ENCODE data around the gene ARRDC2.

The ARRDC2 gene

DNA sequence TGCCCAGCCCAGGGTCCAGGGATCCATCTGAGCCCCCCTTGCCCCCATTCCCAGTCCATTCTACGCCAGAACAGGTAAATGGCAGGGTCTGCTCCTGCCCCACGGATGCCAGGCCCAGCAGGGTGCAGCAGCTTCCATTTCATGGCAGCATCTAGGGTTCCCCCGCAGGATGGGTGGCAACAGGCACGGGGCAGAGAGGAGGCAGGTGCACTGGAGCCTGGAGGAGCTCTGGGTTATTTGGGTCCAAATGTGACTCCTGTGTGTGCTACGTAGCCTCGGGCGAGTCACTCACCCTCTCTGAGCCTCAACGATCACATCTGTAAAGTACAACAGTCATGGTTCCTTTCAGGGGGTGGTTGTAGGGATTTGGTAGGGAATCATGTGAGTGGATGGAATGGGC lies 51.3 kb downstream of the ARRDC2 start:
- no peak for DNase-seq

GRCh38 chr19:18059902-18060301 lies 51.9 kb downstream of the ARRDC2 start:
- DNase-seq, result no peak

DNA sequence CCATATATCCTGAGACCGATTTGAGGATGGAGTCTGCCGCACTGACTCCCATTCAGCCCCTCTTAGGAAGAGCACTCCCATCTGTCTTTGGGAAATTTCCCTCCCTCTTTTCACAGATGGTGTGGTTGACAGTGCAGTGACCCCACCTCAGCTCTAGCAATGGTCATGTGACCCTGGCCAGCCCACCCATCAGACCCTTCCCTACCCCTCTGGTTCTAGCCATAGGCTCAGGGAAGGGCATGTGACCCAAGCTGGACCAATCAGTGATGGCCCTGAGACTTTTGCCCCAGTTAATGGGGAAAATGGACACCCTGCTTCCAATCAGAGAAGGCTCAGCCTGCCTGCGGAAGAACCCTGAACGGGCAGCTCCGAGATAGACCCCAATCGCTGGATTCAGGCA lies 52.5 kb downstream of the ARRDC2 start:
- no peak for DNase-seq

DNA sequence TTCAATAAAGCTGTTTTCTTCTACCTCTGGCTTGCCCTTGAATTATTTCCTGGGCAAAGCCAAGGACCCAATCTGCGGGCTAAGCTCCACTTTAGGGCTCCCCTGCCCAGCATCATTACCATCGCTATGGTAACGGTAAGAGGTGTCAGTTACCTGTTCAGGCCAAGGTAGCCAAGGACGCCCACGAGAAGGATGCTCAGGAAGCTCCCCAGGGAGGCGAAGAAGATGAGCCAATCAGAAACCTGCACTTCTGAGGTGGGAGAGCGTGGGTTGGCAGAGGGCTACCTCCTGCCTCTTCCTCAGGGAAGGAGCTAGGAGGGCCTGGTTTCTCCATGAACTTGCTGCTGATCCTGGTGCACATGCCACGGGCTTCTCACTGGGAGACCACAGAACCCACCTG lies 54.1 kb downstream of the ARRDC2 start:
- DNase-seq, result peak in 1 of 2 experiments; percentile 13

DNA sequence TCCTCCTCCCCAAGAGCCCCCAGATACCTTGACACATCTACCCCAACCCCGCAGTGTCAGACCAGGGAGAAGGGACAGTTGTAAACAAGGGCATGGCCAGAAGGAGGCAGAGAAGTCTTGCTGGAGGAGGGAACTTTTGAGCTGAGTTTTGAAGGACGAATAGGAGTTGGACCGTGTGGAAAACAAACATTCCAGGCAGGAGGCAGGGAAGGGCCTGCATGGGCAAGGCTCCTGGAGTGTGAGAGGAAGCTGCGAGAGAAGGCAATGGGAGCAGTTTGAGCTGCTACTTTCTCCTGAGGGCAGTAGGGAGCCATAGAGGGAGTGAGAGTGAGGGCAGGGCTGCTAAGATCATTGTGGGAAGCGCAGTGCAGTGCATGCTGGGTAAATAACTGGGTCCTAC lies 55.5 kb downstream of the ARRDC2 start:
- DNase-seq, result no peak
